SK-MEL-5 (cell line): ENCODE results near the gene LRIT2. TPM values are rescaled to one million over a fixed set of nuclear protein-coding genes. Genes with fewer than 3 reads are reported as not detected.
A peak's percentile ranks its signal among the peaks of the same experiment; 100 is the strongest.

ENCODE experiments used
- DNase-seq: peaks from one replicate; pipeline ENCODE4 v3.0.0-alpha.2; 2016; ENCODE audit warnings: low read depth, low spot score
- in situ Hi-C: cut with HindIII; loops from 2 replicates; pipeline ENCODE4 v1.10.0; 2016; ENCODE audit warnings: low sequenced_read_pairs, high pct_unique_total_duplicates, low pct_unique_long_range_greater_than_20kb
- polyA plus RNA-seq, 2 experiments: library from polyadenylated mRNA; depleted of rRNA; stranded (reverse); fragments of >200 nt; gene quantifications; 2 replicates each; pipeline ENCODE4 v1.2.3, GENCODE V29; 2015
- total RNA-seq: library from RNA; depleted of rRNA; stranded (reverse); fragments of >200 nt; shearing (Covaris generic); gene quantifications from 2 replicates; pipeline ENCODE4 v1.2.3, GENCODE V29; 2014; rRNA removed

Gene LRIT2, protein sequence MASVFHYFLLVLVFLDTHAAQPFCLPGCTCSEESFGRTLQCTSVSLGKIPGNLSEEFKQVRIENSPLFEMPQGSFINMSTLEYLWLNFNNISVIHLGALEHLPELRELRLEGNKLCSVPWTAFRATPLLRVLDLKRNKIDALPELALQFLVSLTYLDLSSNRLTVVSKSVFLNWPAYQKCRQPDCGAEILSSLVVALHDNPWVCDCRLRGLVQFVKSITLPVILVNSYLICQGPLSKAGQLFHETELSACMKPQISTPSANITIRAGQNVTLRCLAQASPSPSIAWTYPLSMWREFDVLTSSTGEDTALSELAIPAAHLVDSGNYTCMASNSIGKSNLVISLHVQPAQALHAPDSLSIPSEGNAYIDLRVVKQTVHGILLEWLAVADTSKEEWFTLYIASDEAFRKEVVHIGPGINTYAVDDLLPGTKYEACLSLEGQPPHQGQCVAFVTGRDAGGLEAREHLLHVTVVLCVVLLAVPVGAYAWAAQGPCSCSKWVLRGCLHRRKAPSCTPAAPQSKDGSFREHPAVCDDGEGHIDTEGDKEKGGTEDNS
- total RNA-seq: not detected in 2 replicates
- polyA plus RNA-seq (2015; cell fraction: cytosol; rRNA removed): not detected in 2 replicates
- not detected in 2 replicates for polyA plus RNA-seq (2015; cell fraction: nucleus; rRNA removed)

DNA sequence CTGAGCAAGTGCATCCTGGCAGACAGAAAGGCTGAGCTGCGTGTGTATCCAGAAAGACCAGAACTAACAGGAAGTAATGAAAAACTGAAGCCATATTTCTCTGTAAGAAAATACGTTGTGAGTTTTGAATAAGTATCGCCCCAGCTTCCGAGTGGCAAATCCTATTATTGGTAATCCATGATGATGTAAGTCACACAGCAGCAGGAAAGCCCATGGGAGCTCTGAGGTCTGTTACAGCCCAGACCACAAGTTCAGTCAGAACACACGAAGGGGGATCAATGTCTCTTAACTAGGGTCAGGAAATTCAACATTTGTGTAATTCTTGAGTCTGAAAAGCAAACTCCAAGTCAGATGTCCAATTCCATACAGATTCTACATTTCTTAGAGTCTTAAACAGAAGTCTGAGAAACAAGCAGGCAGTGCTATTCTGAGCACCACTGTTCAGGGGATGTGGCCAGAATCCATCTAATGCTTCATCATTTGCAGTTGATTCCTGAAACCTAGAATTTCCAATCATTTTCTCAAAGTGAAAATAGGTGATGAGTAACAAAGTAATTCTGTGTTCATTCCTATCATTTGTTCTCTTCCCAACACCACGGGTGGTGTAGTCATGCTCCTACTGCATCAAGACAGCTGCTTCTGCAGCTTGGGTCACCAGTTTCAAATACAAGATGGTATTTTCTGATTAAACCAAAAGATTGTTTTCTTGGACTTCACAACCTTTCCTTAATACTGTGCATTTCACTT, at the start of gene LRIT2:
TSS of gene LRIT2 (minus strand) at position 118 of the 747 bp plus-strand sequence. CDS start at position 94, 24 bp downstream.
- in situ Hi-C loops: no loop called here
- DNase-seq: no peak

DNA sequence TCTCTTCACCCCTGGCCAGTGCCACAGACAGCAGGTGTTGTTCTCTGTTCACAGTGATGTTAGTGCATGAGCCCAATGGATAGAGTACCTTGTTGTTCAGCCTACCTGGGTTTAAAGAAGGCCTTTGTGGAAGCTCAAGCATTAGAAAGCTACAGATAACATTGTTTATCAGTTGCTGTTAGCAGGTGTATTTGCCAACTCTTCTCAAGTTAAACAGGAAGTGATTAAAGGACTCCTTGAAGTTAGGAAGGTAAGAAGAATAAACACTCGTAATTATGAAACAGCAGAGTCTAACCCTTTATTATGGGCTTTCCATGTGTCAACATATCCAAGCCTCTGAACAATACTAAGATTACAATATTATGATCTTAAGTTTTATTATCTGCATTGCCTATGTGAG, 45.4 kb upstream of the LRIT2 start:
- in situ Hi-C loops: no loop called here
- no peak for DNase-seq

DNA sequence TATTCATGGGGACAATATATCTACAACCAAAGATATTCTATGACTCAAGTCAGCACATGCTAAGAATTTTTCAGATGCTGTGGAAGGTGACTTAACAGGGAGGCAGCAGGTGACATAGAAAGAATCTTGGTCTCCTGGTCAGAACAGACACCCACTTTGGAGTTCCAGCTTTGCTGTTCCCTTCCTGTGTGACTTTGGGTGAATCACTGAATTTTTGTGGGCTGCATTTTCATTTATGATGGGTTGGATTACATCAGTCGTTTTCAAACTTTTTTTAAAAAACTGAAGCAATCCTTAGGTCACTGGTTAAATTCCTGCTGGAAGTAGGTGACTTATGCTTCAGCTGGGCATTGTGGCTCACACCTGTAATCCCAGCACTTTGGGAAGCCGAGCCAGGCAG, 44.4 kb upstream of the LRIT2 start:
- no peak for DNase-seq
- in situ Hi-C loops: no loop called here

DNA sequence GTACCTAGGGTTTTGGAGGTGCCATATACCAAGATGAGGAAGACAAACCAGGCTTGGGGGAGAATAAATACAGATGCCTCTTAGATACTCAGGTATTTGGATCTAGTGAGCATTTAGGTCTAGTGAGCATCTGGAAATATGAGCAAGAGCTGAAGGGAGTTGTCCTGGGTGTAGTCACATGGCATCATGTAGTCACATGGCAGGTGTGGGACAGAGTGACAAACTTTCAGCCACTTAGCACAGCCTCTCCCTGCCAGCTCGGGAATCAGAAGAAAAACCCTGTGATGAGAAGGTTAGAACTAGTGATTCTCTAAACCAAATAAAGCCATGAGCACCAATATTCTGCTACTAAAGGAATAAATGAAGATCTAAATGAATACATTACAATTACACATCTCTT, 43.8 kb upstream of the LRIT2 start:
- no peak for DNase-seq
- in situ Hi-C loops: no loop called here

DNA sequence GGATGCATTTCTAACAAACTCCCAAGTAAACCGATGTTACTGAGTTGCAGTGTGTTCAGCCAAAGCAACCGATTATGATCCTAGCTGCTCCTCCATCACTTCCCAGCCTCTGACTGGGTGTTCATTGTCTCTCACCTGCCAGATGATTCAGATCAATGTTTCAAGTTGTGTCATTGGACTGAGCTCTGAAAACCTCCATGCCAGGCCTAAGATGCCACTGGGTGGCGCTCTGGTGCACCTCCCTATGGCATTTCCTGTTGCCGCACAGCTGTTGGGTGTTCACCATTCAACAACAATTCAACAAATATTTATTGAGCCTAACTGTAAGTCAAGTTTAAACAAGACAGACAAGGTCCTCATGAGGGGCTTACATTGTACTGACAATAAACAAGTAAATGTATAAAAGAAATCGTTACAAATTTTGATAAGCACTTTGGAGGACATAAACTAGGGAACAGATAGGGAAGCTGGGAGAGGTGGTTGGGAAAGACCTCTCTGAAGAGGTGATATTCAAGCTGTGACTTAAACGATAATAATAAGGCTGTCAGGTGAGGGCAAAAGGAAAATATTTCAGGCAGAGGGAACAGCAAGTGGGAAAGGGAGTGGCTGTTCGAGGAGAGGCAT, 42.3 kb upstream of the LRIT2 start:
- in situ Hi-C loops: no loop called here
- DNase-seq: peak; percentile 61

DNA sequence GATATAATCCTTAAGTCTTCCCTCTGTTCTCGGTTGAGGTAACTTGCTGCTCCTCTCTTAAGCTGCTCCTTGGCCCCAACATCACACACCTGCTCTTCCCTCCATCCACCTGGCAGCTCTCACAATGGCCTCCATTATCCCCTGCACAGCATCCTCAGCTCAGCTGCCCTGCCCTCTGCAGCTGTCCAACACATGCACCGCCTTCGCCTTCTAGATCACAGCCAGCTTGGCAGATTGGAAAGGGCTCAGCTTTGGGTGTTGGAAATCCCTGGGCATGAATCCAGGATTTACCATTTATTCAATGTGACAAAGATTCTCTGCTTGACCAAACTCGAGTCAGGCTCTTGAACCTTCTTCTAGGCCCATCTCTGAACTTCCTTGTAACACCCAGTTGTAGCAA, 40.1 kb upstream of the LRIT2 start:
- in situ Hi-C loops: no loop called here
- no peak for DNase-seq

DNA sequence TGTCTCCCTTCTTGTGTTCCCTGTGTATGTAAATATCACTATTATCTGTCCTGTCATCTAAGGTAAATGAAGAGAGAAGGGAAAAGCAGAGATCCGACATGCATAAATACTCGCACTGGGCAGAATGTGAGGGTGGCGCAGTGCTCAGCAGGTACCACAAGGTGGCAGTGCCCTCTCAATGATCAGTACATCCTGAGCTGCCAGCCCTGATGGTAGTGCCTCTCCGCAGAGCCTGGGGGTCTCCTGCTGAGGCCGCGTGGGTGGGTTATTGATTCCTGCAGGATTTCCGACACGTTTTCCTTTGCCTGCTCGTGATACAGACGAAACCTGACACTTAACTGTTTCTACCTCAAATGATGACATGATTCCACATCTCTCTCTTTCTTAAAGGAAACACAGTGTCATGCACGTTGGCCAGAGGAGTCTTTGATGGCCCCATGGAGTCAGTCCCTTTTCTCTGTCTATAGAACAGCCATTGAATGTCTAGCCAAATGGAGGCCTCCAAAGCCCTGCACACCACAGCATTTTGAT, 39.3 kb upstream of the LRIT2 start:
- in situ Hi-C loops: no loop called here
- peak; percentile 66 for DNase-seq

DNA sequence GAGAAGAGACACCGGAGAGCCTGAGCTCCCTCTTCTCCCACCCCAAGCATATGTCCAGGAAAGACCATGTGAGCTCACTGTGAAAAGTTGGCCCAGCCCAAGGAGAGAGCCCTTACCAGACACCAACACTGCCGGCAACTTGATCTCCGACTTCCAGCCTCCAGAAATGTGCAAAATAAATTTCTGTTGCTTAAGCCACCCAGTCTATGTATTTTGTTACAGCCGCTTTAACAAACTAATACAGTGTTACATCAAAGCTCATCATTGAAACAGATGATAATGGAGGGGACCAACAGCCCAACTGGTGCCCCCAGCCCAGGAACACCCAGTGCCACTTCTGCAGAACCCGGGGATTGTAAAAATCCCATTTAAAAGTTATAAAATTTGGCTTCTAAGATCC, 38.4 kb upstream of the LRIT2 start:
- DNase-seq: no peak
- in situ Hi-C loops: no loop called here

DNA sequence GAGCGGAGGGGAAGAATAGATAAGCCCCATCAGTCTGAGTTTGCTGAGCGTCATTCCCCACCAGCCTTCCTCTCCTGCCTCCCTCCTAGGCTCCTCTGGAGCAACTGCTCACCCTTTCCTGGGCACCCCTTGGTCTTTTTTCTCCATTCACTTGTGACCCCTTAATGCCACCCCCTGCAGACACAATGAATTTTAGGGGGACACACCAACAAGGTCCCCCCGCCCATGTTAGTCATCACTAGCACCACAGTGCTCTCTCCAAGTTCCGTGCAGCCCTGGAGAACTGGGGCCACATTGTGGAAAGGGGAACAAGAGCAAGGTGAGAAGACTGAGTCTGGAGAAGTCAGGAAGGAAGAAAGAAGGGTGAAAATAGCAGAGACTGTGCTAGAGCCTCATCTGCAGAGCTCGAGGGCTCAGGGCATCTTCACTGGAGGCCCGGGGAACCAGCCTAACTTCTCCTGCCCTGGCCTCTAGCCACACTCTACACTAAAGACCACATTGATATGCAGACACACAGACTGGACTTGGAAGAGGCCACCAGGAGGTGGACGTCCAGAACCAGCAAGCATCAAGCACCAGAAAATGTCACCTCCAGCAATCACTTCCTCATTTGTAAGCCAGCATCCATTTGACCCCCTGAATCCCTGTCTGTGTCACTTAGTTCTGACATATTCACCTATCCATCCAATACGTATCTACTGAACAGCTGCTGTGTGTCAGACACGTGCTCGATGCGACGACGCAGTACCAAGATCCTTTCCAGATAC, 37.0 kb upstream of the LRIT2 start:
- in situ Hi-C loops: no loop called here
- no peak for DNase-seq

DNA sequence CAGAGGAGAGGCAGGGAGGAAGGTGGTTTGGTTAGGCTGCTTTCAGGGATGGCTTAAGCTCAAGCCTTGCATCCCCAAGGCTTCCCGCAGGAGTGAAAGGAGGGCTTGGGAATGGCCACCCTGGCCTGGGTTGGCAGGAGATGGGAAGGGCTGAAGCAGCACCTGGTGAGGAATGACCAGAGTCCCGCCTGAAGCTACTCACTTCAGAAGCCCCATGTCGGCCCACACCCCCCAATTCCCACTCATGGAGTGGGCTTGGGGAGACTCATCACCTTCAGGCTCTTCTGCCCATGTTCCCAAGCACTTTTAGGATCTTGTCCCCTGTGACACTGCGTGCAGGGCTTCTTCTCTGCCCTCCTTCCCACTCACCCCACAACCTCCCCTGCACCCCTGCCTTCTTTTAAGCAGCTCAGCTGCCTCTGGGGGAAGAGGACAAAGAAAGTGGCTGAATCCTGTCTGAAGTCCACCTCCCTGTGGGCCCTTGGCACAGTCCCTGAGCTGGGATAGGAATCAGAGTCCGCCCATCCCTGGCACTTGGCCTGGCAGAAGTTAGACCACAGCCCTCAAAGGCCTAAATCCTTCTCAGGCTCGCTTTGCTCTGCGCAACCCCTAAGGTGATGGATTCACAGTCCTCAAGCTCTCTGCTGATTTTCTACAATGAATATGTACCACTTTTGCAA, 36.0 kb upstream of the LRIT2 start:
- DNase-seq: no peak
- in situ Hi-C loops: no loop called here

DNA sequence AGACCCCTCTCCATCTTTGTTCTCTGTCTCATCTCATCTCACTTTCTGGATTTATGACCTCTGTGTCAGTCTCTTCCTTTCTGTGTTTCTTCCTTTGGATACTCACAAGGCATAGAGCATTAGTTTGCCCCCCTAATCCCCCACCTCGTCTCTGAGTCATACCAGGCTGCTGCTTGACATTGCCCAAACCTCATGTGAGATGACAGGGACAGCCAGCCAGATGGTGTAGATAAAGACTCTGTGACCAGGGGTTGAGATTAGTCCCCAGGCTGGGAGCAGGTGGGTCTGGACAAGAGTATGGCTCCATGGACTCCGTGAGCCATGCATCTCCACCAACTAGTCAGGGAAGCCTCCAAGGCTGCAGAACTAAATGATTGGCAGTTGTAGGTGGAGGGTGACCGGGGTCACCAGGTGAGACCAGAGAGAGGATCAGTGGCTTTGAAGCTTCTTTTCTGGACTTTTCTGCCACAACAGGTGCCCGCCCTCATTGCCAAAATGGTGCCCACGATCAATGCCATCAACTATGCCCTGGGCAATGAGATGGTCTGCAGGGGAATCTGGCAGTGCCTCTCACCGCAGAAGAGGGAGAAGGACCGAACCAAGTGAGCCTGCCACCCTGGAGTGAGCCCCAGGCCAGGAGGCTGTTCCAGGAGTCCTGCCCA, 32.8 kb upstream of the LRIT2 start:
- no peak for DNase-seq
- in situ Hi-C loops: no loop called here

DNA sequence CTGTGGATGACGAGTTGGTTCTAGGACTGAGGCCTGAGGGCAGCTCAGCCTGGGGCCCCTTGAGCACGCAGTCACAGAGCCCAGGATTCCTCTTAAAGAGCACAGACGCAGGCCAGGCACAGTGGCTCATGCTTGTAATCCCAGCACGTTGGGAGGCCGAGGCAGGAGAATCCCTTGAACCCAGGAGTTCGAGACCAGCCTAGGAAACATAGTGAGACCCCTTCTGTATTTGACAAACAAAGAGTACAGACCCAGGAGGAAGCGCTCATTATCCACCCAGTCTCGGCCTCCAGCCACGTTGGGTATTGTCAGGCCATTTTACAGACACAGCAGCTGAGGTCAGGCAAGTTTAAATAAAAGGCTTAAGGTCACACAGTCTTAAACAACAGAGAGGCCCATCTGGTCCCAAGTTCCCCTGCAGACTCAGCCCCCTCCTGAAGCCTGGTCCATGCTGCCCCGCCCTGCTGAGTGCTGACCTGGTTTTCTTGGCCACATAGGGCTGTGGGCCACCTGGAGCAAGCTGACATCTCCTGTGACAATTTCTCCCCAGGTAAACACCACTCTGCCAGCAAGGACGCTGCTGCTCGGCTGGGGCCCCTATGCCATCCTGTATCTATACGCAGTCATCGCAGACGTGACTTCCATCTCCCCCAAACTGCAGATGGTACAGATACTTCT, 32.1 kb upstream of the LRIT2 start:
- no peak for DNase-seq
- in situ Hi-C loops: no loop called here

DNA sequence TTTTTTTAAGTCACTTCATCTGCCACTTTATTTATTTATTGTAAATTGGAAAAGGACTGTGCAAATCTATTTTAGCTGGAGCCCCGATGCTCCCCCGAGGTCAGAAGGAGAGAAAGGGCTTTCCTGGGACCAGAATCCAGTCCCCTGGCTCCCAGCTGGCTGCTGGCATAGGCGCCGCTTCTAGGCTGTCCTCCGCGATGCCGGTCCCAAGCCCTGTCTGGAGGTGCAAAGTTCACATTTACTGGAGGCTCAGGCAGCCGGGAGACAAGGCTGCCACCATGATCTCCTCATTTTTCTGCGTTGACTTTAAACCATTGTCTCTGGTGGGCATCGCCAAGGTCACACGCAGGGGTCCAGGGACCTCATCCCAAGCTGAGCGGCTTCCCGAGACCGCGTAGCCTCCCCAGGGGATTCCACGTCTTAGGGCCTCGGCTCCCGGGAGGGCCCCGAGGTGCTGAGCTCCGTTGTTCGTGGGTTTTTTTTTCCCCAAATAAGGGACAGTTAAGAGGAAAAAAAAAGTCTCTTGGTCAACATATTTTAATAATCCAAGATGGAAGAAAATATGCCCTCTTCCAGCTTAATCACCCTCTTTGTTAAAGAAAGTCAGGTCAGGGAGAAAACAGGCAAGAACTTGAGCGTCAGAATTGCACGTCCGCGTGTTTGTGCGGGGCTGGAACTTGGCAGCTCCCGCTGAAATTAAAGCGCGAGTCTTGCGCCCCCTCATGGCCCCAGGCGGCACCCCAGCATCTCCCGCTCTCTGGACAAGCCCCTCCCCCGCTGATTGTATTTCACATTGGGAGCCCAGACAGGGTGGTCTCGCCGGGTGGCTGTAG, 31.4 kb upstream of the LRIT2 start:
- in situ Hi-C loops: no loop called here
- DNase-seq: peak; percentile 64

DNA sequence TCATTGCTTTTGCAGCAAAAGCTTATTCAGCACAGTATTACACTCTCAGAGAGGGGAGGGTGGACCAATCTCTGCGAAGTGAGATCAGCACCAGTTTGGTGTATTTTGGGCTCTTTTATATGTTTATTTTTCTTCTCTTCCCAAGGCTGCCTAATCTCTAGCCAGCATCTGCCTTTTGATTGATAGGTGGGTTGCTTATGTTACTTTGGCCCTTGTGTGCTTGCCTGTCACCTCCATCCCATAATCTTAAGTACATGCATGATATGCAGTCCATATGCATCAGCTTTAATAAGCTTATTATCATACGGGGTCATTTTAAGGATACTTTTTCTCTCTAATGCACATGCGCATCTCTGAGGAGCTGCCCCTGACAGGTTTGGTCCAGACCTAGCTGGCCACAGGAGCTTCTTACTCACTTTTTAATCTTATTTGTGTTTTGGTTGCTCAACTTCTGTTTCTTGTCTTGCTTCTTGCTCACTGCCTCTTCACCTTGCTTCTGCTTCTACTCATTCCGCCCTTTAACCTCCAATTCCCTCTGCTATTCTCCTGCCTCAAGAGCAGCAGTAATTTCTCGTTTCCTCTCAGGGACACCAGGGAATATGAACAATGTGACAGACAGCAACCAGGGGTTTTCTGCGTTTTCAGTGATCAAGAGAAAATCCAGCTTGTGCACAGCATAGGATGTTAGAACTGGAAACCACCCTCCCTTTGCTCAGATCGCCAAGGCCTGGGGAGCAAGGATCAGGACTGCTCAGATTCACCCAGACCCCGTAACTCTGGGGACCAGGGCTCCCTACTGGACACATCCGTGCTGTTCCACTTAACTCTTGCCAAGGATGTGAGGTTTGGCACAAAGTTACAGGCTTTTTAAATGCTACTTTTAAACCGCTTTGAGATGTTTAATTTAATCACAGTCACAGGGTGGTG, 29.5 kb upstream of the LRIT2 start:
- in situ Hi-C loops: no loop called here
- no peak for DNase-seq
